Adrenal gland (tissue), 5 donors: ENCODE measurements around the gene CNTN5.

ENCODE experiments used
- CTCF ChIP-seq, 6 experiments: fragments of 450-650 bp in 4 of 6; fragments of 200-600 bp in 2 of 6; sonication (generic) in 1 of 6; IDR thresholded peaks; 1 replicate in 5 of 6; 2 replicates in 1 of 6; pipeline versions ENCODE4 v1.5.1 to v1.8.0; 2016 to 2021; ENCODE audit warnings: antibody characterized with exemption in 6 of 6, mild to moderate bottlenecking in 2 of 6, moderate library complexity in 1 of 6
- POLR2A ChIP-seq, 2 donors: fragments of 450-650 bp; IDR thresholded peaks; one replicate each; pipeline ENCODE4 v1.6.1; 2017; ENCODE audit warnings: antibody characterized with exemption in 2 of 2, mild to moderate bottlenecking in 2 of 2, moderate library complexity in 1 of 2
- donor health status: DM: no; HTN: no; CAD: no.

- TF ChIP-seq CTCF (IDR thresholded peaks at IDR 0.05) (no peak), POLR2A (IDR thresholded peaks at IDR 0.05) (no peak)
Measured at GRCh38 chr11:99630629-99631028, 609.9 kb downstream of the CNTN5 start.
